Breast epithelium (tissue), 3 donors: ENCODE results near the gene CDC5L.

ENCODE experiments used
- POLR2A ChIP-seq: fragments of 450-650 bp; IDR thresholded peaks from one replicate; pipeline ENCODE4 v1.6.1; 2016; ENCODE audit warnings: antibody characterized with exemption, mild to moderate bottlenecking, moderate library complexity
- TF ChIP-seq, protein P1 (sequence below), 3 donors: fragments of 450-650 bp; IDR thresholded peaks; one replicate each; pipeline ENCODE4 v1.5.1; 2016 to 2017; ENCODE audit warnings: antibody characterized with exemption in 3 of 3, mild to moderate bottlenecking in 3 of 3, moderate library complexity in 3 of 3

DNA sequence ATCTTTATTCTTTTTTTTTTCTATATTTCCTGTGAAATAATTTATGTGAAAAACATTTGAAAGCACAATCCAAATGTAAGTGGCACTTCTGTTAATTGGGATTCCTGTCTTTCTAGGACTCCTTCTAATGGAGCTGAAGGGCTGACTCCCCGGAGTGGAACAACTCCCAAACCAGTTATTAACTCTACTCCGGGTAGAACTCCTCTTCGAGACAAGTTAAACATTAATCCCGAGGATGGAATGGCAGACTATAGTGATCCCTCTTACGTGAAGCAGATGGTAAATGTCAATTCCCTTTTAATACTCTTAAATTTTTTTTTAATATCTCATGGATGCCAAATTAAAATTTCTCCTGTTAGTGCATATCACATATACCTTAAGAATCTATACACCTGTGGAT is 35.0 kb downstream of the CDC5L start:
- TF ChIP-seq, protein P1, sequence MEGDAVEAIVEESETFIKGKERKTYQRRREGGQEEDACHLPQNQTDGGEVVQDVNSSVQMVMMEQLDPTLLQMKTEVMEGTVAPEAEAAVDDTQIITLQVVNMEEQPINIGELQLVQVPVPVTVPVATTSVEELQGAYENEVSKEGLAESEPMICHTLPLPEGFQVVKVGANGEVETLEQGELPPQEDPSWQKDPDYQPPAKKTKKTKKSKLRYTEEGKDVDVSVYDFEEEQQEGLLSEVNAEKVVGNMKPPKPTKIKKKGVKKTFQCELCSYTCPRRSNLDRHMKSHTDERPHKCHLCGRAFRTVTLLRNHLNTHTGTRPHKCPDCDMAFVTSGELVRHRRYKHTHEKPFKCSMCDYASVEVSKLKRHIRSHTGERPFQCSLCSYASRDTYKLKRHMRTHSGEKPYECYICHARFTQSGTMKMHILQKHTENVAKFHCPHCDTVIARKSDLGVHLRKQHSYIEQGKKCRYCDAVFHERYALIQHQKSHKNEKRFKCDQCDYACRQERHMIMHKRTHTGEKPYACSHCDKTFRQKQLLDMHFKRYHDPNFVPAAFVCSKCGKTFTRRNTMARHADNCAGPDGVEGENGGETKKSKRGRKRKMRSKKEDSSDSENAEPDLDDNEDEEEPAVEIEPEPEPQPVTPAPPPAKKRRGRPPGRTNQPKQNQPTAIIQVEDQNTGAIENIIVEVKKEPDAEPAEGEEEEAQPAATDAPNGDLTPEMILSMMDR (IDR thresholded peaks at IDR 0.05), result no peak
- TF ChIP-seq POLR2A, result no peak
